Measurements from ENCODE around the gene ACOT4. TPM values are rescaled to one million over a fixed set of nuclear protein-coding genes. Genes with fewer than 3 reads are reported as not detected.
"Not testable (repeated sequence)": the region's sequence is repeated elsewhere in the genome, so short reads cannot be mapped to it uniquely, and the experiment has no call there.

ACOT4 gene
- 10 to 100 TPM in 1 of 4 donors, 1 to 10 TPM in 3; 3.5 to 10.4 (median 5.5) TPM for total RNA-seq

GRCh38 chr14:73591690-73592449 lies at the start of gene ACOT4:
Gene ACOT4, plus strand, starts transcription at chr14:73591873. Its CDS starts 87 bp downstream, at chr14:73591960.
- TF ChIP-seq CTCF (IDR thresholded peaks at IDR 0.05; ENCODE audit: low read depth) = no peak

GRCh38 chr14:73553845-73554244 lies 37.8 kb upstream of the ACOT4 start:
- no peak for TF ChIP-seq CTCF (IDR thresholded peaks at IDR 0.05; ENCODE audit: low read depth)

- no peak for TF ChIP-seq CTCF (IDR thresholded peaks at IDR 0.05; ENCODE audit: low read depth)
Observed at GRCh38 chr14:73567358-73567757, 24.3 kb upstream of the ACOT4 start.

GRCh38 chr14:73567951-73568885 lies 23.5 kb upstream of the ACOT4 start:
- no peak for TF ChIP-seq CTCF (IDR thresholded peaks at IDR 0.05; ENCODE audit: low read depth)

GRCh38 chr14:73569185-73569958 lies 22.3 kb upstream of the ACOT4 start, which contains the start of gene ACOT2:
Gene ACOT2, plus strand, starts transcription at chr14:73569213. Its CDS starts 28 bp downstream, at chr14:73569241.
- not testable (repeated sequence) for TF ChIP-seq CTCF (IDR thresholded peaks at IDR 0.05; ENCODE audit: low read depth)

- TF ChIP-seq CTCF (IDR thresholded peaks at IDR 0.05; ENCODE audit: low read depth) = no peak
Observed at GRCh38 chr14:73576391-73576790, 15.3 kb upstream of the ACOT4 start.

Measured in subcutaneous adipose tissue (tissue), 4 donors.